Measurements from ENCODE around the gene FARP2.
"Not testable (repeated sequence)": the region's sequence is repeated elsewhere in the genome, so short reads cannot be mapped to it uniquely, and the experiment has no call there.

Gene FARP2

GRCh38 chr2:241506793-241507429 lies 150.8 kb downstream of the FARP2 start:
- no peak for DNase-seq

- DNase-seq = peak; percentile 22
Observed at GRCh38 chr2:241507430-241508239, 151.6 kb downstream of the FARP2 start.

DNA sequence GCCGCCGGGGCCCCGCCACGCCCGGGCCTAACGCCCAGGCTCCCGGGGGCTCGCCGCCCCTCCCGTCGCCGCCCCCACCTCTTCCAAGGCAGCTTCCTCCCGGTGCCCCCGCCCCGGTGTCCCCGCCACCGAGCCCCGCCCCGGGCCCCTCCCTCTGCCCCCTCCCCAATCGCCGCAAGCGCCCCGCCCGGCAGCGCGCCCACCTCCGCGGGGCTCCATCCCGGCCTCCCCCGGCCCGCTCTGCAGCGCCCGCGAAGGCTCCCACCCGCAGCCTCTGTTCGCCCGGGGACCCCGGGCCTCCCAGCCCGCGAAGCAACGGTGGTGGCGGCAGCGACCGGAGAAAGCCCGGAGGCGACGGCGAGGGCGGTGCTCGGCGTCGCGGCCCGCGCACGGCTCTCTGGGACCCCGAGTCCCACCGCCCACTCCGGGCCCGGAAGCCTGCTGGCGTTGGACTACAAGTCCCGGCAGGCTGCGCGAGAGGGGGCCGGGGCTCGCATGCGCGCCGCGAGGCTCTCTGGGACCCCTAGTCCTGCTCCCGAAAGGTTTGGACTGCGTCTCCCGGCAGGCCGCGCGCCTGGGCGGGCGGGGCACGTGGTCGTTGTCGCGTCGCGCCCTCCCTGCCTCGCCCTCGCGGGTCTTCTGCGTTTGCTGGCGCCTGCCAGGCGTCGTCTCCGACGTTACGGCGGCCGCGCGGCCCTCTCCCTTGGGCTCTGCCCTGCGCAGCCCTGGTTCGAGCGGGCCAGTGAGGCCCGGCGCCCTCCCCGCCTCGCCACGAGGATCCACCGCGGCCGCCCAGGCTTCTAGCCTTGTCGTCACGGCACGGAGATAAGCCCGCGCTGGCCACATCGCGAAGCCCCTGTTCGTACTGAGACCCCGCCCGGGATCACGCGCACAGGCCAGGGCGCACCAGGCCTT lies 152.4 kb downstream of the FARP2 start, which contains the start of gene STK25:
TSS of gene STK25 (minus strand) at position 345 of the 915 bp plus-strand sequence. CDS start 549 bp downstream, outside the sequence.
- DNase-seq = peak; percentile 96

- no peak for DNase-seq
Observed at GRCh38 chr2:241509155-241509784, 153.2 kb downstream of the FARP2 start.

DNA sequence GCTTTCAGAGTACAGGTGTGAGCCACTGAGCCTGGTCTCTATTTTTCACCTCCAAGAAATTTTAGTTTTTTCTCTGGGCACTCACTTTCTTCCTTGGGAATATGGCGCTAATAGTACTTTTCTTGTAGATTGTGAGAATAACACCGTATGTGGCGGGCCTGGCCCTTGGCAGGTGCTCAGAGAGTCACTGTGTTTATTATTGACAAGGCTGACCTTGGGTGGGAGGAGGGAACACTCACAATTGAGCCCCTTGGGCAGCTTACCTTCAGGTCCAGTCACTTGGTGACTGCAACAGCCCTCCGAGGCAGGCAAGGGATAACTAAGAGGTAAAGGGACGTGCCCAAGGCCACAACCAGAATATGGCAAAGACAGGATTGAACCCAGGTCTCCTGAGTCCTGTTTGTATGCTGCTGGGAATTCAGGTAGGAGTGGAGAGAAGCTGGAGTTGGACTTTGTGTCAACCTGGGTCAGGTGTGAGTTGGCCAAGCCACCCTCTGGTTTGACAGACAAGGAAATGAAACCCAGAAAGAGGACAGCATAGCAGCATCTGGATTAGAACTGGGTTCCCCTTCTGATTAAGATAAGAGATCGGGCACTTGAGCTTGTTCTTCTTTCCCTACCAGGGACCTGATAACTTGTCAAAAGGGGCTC lies 155.1 kb downstream of the FARP2 start:
- DNase-seq = no peak

GRCh38 chr2:241514553-241514952 lies 158.5 kb downstream of the FARP2 start:
- no peak for DNase-seq

DNA sequence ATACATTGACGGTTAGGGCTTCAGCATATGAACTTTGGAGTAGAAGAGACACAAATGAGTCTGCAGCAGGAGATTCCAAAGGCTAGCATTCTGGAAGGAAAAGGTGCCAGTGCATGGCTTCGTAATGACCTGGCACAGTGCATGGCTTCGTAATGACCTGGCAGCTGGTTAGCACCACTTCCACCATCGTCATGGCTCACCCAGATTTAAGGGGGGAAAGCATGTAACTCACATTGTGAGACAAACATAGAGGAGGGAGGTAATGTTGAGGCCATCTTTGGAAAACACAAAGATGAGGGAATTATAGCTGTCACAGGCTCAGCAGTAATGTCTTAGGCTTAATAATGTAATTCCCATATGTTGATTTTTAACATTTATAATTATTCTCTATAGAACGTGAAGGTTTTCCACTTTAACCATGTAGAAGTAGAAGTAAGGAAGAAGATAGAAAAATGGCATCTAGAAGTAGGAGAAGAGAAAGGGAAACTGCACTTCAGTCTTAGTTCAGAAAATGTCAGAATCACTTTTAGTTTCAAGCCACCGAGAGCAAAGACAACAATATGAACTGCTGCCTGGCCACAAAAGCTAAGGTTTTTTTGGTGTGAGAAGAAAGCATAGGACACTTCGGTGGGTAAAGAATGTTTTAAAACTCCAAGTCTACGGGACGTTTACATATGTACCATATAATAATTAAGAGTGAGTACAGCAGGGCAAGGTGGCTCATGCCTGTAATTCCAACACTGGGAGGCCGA lies 159.1 kb downstream of the FARP2 start:
- DNase-seq = no peak

DNA sequence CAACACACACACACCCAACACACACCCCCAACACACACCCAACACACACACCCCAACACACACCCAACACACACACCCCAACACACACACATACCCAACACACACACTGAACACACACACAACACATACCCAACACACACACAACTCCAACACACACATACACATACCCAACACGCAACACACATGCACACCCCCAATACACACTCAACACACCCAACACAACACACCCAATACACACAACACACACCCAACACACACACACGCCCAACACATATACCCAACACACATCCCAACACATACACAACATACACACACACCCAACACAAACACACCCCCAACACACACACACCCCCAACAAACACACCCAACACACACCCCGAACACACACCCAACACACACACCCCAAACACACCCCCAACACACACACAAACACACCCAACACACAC lies 160.5 kb downstream of the FARP2 start:
- DNase-seq = no peak

DNA sequence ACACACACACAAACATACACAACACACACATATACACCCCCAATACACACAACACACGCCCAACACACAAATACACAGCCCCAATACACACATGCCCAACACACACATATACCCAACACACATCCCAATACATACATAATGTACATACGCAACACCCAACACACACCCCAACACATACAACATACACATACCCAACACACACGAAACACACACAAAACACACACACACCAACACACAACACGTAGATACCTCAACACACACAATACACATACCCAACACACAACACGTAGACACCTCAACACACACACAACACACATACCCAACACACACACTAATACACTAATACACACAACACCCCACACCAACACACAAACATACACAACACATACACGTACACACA lies 161.2 kb downstream of the FARP2 start:
- DNase-seq = no peak

DNA sequence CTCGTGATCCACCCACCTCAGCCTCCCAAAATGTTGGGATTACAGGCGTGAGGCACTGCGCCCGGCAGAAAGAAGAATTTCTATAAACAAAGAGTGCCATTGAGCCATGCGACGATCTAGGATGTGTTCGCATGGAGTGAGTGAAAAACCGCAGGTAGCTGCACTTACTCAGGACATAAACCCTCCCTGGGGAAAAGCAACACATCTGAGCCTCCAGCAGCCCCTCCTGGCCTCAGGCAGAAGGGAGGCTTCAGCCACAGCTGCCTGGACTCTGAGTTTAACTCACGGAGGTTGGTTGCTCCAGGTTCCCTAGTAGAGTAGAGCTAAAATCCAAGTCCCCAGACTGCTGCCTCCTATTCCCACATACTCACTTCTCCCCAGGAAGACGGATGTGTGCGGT lies 163.6 kb downstream of the FARP2 start:
- no peak for DNase-seq

DNA sequence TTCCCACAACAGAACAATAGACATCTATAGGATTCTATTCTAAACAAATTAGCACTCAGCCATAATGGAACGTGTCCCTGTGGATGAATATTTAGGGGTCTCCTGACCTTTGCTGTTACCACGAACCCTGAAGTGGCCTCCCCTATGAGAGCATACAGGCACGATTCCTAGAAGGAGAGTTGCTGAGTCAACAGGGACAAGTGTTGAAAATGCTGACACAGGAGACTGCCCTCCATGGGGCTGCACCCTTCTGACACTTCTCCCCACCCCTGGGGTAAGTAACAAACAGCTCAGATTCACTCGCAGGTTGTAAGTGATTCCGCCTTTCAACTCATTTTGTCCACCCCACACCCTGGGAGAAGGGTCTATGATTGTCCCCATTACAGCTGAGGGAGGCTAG lies 166.4 kb downstream of the FARP2 start:
- DNase-seq = no peak

DNA sequence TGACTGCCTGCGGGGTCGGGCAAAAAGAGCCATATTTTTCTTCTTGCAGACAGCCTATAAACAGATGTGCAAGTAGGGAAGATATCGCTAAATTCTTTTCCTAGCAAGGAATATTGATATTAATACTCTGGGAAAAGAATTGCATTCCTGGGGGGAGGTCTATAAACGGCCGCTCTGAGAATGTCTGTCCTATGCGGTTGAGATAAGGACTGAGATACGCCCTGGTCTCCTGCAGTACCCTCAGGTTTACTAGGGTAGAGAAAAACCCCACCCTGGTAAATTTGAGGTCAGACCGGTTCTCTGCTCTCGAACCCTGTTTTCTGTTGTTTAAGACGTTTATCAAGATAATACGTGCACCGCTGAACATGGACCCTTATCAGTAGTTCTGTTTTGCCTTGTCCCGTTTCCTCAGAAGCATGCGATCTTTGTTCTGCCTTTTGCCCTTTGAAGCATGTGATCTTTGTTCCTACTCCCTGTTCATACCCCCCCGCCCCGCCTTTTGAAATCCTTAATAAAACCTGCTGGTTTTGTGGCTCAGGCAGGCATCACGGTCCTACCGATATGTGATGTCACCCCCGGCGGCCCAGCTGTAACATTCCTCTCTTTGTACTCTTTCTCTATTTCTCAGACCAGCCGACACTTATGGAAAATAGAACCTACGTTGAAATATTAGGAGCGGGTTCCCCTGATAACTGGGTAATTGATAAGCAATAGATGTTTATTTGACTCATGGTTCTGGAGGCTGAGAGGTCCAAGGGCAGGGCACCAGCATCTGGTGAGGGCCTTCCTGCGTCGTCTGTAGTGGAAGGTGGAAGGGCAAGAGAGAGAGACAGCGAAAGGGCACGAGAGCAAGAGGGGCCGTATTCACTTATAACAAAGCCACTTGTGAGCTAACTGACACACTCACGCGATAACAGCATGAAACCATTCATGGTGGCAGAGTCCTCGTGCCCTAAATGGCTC lies 170.0 kb downstream of the FARP2 start:
- not testable (repeated sequence) for DNase-seq

- no peak for DNase-seq
Observed at GRCh38 chr2:241530571-241530970, 174.5 kb downstream of the FARP2 start.

- no peak for DNase-seq
Observed at GRCh38 chr2:241531161-241531722, 175.2 kb downstream of the FARP2 start.

DNA sequence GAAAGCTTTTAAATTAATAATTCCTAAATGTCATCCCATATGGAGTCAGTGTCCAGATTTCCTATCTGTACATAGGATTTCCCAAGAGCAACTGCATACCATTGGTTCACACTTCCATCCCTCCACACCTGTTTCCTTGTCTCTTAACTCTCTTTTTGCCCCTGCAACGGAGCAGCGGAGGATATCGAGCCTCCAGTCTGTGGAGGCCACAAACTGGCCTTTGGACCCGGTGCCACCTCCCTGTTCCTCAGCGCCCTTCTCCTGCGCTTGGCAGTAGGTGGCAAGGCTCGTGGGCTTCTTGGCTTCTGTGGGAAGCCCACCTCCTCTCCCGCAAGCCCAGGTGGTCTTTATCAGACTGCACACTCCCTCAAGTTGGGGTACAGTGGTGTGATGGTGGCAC lies 176.1 kb downstream of the FARP2 start:
- no peak for DNase-seq

- DNase-seq = no peak
Observed at GRCh38 chr2:241532733-241533601, 176.9 kb downstream of the FARP2 start.

DNA sequence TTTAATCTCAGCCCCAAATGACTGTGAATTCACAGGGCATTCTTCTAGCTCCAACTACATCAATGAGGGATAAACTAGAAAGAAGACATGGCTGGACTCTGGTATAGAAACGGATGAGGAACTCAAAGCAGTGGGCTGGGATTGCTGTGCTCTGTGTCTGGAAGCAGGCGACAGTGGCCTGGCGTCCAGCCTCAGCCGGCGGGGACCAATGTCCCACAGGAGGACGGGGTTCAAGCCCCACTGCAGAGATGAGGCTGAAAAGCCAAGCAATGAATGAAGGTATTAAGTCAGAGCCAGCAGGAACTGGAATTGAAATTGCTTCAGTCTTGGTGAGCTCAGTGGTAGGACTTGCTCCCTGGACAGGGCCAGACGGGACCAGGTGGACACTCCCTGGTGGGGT lies 178.2 kb downstream of the FARP2 start:
- no peak for DNase-seq

DNA sequence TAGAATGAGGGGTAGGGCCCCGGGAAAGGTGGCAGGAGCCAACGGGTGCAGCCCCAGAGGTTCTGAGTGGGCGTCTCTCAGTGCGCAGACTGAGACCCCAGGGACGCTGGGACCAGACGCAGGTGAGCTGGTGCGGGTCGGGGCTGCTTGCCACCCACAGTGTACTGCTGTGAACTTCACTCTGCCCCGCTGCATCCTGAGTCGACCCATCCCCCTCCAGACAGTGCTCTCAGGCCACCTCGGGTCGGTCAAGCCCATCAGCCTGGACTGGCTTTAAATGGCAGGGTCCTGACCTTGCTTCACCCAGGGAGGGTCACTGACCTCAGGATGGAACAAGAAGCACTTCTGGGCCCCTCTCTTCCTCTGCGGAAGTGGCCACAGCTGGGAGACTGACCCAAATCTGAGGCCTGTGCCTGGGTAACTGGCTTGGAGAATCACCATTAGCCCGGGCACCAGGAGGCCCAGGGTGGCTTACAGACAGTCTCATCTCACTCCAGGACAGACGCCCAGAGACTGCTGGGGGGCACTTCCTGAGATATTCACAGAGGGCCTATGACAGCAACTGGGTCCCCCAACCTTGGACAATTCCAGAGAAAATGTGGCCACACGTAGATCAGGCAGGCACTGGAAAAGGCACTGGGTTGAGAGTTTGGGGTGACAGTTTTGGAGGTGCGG lies 178.8 kb downstream of the FARP2 start:
- no peak for DNase-seq

All from activated gamma-delta T cell treated with Interleukin-2 at 50 U/mL for 16 hours (primary cell).